ENCODE results near the gene RECQL5.

RECQL5 gene

DNA sequence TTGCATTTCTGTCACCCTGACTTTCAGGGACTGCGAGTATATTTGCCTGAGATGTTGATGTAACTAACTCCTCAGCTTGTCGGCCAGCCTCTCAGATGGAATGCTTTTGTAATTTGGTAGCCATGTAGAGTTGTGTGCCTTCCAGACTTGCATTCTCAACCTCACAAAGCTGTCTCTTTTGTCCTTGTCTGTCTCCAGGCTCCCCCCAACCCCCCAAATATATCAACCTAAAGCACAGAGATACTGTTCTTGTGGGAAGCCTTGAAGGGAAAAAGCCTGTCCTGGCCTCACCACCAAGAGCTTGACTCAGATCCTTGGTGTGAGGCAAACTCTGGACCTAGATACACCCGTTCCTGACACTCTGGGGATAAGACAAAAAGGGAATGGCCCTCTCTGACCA lies 18.5 kb upstream of the RECQL5 start:
- no peak for DNase-seq

DNA sequence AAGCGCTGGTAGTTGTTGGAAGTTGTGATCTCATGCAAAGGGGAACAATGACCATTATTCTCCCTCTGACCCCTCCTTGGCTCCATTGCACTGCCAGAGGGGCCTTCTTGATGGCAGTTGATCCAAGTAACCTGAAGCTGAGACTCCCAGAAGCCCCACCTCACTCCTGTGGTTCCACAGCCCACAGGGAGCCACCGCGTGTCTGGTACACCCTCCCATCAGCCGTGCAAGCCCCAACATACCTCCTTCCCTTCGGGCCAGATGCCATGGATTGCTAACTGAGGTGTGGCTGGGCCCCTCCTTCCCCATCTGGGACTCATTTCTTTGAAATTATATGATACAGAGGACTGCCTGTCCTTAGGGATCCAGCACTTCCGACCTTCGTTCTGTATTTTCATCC lies 18.0 kb upstream of the RECQL5 start:
- DNase-seq, result no peak

DNA sequence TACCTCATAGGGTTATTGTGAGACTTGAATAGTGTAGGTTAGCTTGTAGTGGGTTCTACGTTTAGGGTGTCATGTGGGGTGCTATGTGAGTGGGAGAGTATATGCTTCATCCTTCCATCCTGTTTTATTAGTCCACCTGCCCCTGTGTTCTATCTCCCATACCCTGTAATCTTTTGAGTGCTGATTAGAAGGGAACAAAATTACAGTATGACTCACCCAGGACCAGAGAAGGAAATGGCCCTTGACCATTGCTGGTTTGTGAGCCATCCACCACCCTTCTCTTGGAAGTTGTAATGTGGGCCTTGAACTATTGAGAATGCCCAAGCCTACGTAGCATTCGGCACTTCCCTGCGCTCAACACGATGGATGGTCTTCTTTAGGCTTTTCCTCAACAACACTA lies 17.3 kb upstream of the RECQL5 start:
- DNase-seq, result no peak

DNA sequence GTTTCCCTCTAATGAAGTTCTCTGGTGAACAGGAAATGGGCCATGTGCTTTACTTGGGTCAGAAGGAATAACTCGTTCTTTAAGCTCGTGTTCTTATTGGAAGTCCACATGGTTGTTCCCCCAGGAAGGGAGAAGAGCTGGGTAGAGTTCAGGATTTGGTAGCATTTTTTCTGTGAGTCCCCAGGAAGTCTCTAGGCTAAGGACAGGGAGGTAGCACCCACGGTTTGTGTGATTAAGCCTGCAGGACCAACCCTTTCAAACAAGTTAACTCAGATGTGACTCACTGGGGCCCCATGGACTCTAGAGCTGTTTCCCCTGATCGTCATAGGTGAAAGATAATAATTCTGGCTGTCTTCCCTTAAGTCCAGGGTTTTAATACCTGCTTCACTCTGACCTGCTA lies 16.6 kb upstream of the RECQL5 start:
- no peak for DNase-seq

DNA sequence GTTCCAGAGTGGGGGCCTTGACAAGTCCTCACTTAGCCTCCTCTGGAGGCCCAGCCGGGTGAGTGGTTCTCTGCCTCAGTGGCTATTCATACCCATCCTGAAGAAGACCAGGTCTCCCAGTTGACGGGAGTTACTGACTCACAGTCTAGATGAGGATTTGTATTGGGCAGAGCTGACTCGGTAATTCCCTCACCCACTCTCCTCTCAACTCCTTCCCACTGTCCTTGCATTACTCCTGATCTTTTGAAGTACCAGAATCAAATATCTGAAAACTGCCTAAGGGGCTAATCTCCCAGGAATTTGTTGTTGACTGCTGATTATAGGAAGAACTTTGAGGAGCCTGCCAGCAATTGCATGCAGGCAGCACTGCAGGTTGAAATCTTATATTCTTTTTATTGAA lies 14.3 kb upstream of the RECQL5 start:
- no peak for DNase-seq

DNA sequence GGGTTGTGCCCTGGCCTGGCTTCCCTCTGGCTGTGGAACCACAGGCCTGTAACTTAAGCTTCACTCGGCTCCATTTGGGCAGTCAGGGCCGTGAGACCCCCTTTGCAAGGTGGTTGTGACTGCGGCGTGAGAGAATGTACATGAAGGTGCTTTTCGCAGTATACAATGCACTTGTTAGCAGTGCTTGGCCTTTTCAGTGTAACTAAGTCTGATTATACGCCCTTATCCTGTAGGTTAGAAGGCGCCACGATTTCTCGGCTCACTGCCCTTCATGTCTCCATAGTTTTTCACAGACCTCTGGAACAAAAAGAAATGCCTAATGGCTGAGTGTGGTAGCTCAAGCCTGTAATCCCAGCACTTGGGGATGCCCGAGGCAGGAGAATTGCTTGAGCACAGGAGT lies 13.5 kb upstream of the RECQL5 start:
- DNase-seq, result no peak

DNA sequence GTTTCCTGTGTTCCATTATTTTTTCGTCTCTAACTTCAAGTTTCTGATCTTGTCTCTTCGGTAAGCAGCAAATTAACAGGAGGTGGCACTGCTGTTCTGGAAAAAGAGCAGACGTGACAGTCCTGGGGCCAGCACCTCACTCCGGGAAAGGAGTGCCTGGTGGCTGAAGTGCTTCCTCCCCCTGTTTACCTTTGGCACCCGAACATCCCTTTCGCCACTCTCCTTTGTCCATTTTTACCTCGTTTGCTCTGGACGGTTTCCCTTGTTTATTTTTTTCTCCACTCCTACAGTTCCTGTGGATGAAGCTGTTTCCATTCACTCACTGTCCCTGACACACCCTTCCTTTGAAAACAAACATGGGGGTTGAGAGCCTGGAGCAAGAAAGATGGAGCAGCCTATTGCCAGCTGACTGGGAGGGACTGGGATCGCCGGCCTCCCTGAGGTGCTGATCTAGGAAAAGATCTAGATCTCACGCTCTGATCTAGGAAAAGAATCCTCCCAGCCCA lies 12.8 kb upstream of the RECQL5 start:
- no peak for DNase-seq

DNA sequence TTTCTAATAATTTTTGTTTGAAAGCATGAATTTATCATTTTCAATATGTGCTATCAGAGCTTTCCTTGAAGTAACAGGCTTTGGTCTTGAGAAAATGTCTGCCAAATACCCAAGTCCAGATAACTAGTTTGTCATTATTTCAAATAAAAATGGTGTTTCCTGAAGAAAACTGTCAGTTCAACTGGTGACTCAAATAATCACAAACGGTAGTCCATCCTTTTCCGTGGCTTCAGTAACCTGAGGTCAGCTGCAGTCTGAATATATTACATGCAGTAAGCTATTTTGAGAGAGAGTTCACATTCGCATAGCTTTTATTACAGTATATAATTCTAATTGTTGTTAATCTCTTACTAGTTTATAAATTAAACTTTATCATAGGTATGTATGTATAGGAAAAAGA lies 9.5 kb upstream of the RECQL5 start:
- DNase-seq, result no peak

DNA sequence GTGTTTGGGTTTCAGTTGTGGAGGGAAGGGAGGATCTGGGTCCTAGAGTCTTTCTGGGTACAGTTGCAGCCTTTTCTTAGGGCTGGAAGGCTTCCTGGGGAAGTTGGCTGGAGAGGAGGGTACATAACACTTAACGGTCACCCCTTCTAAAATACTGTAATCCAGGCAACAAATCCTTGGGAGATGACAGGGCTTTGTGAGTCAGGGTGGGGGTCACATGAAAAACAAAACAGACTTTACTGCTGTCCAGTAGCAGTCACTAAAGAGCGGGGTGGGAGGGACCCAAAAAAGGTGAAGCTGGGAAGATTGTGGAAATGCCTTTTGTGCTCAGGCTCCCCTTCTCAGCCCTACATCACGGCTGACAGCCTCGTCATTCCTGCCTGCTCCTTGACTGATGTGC lies 6.5 kb upstream of the RECQL5 start:
- no peak for DNase-seq

DNA sequence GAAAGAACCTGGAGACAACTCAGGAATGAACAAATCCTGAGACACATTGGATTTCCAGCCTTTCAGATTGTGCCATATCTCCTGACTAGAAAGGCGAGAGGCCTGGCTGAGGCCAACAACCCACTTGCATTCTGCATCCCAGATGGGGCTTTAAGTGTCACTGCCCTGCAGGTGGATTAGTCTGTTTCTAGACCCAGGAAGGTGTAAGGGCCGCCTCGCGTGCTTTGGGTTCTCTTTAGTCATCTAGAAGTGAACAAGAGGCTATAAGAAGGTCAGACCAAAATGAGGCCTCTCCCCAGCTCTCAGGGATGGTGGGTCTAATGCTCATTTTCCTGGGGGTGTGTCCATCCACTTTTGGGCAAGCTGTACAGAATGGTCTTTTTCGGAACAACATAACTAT lies 5.1 kb upstream of the RECQL5 start:
- no peak for DNase-seq

DNA sequence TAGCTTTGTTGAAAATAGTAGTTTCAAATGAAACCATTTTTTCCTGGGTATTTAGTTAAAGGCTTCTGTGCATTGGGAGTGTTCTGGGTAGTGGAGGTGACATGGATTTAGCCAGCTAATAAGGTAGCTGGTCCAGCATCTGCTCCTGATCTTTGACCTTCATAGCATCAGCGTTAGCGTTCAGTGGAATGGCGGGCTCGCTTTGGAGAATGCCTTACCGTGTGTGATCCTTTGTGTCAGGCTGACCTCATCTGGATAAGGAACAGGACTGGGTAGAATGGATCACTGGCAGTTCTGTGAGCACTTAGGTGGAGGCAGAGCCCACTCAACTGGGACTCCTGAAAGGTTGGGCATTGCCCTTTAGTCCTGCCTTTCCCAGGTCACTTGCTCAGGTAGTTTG lies 3.9 kb upstream of the RECQL5 start:
- DNase-seq, result no peak

DNA sequence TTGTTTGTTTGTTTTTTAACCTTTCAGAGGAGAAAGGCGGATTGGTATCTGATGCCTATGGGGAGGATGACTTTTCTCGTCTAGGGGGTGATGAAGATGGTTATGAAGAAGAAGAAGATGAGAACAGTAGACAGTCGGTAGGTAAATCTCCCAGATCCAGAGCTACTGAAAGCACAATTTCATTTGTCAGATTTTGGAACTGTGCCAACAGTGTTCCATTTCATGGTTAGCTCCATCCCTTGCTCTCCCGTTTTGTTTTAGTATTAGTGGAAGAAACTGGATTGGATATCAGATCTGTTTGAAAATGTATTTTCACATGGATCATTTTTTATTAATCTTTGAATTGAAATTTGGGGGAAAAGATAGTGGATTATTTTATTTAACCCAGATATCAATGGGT lies 1.5 kb upstream of the RECQL5 start:
- no peak for DNase-seq

DNA sequence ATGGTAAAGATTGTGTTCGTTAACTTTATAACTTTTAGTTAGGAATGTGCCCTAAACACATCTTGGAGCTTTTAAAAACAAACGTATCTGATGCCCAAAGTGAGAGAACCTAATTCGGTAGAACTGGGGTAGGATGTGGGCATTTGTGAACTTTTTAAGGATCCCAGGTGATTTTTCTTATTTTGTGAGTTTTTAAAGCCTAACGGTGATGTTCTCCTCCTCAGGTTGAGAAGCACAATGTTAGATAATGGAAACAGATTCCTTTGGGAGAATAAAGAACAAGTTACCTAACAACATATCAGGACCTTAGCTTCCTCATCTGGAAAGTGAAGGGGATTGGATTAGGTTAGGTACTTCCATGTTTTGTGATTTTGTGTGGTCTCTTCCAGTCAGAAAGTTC lies 871 bp upstream of the RECQL5 start:
- DNase-seq, result no peak

DNA sequence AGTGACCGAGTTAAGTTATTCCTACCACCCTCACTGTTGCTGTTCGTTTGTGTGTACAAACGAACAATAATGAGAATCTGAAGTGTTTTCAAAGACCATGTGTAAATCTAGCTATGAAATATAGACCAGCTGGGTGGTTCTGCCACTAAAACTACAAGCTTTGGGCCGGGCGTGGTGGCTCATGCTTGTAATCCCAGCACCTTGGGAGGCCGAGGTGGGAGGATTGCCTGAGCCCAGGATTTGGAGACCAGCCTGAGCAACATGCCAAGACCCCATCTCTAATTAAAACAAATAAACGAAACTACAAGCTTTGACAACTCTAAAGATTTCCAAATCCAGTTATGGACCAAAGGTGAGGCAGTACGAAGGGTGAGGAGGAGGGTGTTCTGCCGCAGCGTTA lies 973 bp downstream of the RECQL5 start:
- DNase-seq, result no peak

DNA sequence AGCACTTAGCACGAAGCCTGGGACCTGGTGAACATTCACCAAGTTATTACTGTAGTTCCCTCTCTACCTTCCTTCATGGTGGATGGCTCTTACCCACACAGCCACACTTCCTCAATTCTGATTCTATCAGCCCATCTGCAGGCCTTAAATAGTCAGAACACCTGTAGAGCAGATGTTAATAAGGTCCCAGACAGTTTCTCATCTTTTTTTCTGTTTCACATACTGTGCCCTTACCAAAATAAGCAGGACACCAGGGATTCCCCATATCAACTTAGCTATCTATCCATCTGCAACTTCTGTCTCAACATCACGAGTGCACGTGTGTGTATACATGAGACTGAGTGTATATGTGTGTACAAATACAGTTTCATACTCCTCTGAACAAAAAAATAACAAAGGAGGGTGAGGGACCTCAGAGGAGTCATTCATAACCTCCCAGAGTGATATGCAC lies 2.8 kb downstream of the RECQL5 start:
- no peak for DNase-seq

DNA sequence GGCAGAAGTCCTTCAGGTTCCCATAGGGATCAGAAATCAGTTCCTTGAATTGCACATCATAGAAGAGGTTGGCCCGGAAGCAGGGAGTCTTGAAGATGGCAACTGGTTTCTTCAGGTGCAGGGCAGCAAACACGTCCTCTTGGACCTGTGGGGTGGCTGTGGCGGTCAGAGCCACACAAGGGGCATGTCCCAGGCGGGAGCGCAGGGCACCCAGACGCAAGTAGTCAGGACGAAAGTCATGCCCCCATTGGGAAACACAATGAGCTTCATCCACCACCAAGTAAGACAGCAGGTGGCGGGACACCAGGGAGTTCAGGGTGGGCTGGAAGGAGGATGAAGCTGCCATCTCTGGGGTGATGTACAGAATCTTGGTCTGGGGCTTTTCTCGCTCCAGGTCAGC lies 4.4 kb downstream of the RECQL5 start:
- no peak for DNase-seq

DNA sequence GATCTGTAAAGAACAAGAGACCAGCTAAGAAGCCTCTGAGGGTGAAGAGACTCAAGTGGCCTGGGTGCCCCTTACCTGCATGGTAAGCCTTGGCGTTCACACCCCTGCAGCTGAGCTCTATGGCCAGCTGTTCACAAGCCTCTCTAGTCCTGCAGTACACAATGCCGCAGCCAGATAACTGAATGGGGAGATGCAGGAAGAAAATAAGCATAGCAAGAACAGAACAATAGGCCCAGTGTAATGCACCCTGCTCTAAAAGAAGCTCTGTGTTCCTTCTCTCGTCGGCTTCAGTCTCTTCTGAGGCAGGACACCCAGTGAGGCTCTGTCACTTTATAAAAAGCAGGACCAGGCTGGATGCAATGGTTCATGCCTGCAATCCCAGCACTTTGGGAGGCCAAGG lies 5.4 kb downstream of the RECQL5 start:
- no peak for DNase-seq

DNA sequence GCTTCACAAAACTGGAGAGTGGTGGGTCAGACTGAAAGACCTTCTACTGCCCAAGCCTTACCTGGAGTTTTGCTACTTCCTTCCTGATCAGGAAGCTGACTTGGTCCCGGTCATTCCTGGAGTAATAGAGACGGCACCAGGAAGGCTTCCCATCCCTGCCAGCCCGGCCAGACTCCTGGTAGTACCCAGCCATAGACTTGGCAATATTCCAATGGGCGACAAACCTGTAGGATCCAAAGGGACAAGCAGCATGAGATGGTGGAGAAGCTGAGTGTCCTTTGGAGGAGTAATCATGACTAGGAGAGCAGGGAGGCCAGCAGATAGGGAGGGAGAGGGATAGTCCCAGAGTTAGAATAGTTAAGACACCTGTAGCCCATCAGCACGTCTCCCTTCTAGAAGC lies 8.7 kb downstream of the RECQL5 start:
- DNase-seq, result no peak

DNA sequence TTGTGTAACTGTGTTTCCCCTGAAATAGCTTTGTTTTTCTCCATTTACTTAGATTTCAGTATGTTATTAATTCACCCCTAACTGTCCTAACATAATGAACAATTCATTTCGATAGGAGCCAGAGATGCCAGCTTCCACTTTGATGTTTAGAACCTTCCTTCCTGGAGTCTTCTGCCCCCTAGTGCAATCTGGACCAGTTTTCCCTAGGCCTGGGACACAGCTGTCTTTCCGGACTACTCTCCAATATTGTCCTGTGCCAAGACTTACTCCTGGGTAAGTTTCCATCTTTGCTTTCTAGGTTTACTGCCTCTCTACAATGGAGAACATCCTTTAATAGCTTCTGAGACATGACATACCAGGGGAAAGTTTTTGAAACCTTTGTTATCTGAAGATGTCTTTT lies 12.8 kb downstream of the RECQL5 start:
- DNase-seq, result no peak

DNA sequence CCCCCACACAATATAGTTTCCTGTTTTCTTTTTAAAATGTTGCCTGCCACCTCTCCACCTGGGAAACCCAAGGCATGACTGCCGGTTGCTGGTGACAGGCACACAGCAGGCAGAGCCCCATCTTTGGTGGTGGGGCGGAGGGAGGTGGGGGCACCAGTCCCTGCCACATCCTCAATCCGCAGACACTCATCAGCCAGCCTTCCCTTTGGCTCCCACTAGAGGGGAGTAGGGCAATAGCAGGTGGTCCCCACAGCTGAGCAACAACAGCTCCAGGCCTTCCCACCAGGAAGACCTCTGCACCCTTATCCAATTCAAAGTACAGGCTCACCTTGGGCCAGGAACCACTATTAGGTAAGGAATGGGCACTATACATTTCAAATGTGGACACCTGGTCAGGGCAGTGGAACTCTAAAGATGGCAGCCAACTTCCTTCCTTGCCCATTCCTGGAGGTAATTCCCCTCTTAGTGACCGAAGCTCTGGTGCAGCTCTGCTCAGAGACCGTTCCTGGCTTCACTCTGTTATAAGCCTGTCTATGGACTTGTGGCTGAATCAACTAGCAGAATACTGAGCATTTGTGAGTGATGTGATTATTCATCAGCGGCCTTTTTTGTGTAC lies 13.9 kb downstream of the RECQL5 start:
- no peak for DNase-seq

DNA sequence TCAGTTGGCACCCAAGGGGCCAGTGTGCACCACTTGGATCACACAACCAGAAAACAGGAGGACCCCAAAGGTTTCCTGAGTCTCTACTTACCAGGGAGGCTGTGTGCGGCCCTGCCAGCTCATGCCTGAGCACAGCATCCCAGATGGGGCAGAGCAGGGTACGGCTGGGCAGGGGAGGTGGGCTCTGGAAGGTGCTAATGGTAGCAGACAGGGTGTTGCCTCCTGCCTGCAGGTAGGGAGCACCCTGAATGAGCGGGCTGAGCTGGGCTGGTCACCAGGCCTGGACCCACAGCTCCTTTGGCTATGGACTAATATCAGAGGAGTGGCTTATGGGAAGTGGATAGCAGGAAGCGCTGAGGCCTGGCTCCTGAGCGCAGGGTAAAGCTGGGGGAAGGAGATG lies 14.6 kb downstream of the RECQL5 start:
- DNase-seq, result no peak

DNA sequence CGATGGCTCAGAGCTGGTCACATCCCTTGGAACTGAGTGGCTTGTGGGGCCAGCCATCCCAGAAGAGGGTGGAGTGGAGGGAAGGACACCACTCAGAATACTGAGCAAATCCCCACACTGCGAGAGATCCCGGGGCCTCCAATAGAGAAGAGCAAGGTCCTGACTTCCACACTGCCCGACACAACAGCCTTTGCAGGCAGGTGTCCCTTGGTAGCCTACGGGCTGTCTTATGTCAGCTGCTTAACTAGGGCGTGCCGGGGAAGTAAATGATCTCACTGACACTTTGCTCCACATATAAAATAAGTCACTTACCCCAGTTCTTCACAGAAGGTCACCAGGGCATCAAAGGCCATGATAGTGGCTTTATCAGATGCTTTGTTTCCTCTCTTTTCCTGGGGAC lies 16.1 kb downstream of the RECQL5 start:
- DNase-seq, result no peak

DNA sequence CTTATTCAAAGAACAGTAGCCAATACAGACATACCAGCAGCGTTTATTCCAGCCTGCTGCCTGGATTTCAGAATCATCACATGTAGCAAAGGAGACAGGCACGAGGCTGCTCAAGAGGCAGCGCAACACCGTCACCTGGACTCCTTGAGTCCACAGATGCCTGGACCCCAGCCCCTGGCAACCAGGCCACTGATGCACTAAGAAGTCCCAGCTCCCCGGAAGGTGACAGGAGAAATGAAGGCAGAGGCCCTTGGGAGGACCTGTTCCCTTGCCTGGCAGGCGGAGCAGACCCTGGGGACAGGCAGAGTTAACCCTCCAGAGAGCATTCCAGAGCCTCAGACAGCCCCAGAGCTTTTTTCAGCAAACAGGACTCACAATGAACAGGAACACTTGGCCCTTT lies 17.3 kb downstream of the RECQL5 start:
- DNase-seq, result no peak

DNA sequence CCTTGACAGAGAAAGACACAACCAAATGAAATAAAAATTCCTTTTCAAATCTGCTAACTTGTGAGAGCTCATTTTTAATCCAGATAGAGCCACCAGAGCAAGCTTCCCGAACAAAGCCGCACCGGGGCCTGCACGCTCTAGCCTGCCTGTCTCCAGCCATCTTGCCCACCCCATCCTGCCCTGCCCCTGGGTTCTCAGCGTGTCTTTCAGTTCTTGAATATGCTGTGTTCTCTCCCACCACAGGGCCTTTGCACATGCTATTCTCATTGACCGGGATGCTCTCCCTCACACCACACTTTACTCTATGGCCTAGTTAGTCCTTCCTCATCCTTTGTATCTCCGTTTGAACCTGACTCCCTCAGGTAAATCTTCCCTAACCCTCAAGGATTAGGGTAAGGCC lies 19.0 kb downstream of the RECQL5 start:
- no peak for DNase-seq

DNA sequence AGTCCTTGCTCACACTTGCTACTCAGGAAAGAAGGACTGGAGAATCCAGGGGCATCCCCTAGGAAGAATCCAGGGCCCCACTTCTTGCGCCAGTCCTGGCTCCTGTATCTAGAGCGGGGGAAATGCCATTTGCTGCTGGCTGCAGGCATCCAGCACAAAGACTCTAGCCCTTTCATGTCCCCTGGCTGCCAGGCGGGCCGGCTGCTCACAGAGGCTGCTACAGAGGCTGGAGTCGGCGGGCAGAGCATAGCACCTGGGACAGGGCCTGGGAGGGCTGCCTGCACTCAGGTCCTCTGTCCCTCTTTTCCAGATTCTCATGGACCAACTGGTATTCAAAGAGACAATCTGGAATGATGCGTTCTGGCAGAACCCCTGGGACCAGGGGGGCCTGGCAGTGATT lies 19.9 kb downstream of the RECQL5 start:
- DNase-seq, result no peak

DNA sequence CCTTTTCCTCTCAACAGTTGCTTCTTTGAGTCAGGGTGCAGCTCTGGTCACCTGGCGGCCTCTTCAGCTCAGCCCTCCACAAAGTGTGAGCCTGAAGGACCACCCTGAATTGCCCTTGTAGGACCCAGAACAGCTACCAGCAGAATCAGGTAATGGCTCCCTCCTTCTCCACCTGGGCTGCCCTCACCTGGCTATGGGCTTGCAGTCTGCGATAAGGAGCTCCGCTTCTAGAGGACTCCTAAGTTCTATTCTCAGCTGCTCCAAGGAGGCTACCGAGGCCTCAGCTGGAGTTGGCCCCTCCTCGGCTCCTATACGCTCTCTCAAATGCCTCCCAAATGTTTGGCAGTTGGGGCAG lies 20.3 kb downstream of the RECQL5 start:
- no peak for DNase-seq
